HG03064 (cell line): Measurements from ENCODE around the gene TRIOBP.
"Not testable (repeated sequence)": the region's sequence is repeated elsewhere in the genome, so short reads cannot be mapped to it uniquely, and the experiment has no call there.

Source experiments
- ATAC-seq: cut with Tn5 transposase; IDR thresholded peaks from one replicate; pipeline ENCODE4 v1.9.1; 2021; ENCODE audit warnings: low read depth; ENCODE audit not compliant: unreplicated experiment

Gene TRIOBP

GRCh38 chr22:37771702-37772427 is 75.0 kb downstream of the TRIOBP start:
- no peak for ATAC-seq

DNA sequence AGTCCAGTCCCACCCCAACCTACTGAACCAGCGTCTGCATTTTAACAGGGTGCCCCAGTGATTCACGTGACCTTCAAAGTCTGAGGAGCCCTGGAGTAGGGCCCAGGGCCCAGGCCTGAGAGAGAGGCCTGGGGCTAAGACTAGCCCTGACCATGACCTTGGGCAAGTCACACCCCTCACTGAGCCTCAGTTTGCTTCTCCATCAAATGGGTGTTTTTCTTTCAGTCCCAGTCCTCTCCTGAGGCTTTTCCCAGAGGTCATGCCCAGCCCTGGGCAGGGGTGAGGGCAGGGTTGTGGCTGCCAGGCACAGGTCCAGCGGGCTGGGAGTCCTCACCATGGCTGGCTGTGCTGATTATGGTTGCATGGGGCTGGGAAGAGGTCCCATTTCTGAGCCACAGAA is 77.9 kb downstream of the TRIOBP start:
- ATAC-seq: no peak

DNA sequence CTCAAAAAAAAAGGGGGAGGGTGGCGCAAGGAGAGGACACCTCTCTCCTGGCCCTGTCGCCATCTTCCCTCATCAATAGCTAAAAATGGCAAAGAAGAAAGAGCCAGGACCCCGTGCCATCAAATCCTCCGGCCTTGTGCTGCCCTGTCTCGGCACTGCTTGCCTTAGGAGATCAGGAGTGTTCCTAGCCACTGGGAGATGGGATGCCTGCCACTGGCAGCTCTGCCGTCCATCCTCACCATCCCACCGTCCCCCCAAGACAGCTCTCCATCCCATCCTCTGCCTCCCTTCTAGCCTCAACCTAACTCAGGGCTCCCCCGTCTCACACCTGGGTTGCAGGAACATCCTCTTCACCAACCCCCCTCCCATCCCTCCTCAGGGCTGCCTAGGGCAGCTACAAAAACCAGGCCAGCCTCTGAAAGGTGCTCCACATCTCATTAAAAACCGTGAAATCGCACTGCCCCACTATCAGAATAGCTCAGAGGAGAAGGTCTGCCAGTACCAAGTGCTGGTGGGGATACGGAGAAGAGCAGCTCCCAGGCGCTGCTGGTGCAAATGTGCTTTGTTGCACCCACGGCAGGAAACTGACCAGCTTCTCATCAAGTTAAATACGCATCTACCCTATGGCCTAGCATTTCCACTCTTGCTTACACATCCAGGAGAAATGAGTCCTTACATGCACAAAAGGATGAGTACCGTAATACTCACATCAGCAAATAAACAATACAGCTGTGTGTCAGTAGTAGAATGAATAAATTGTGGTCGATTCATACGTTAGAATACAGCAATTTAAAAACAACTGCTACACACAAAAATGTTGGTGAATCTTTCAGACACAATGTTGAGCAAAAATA is 79.2 kb downstream of the TRIOBP start:
- no peak for ATAC-seq

GRCh38 chr22:37776639-37777005 is 79.8 kb downstream of the TRIOBP start:
- ATAC-seq: no peak

DNA sequence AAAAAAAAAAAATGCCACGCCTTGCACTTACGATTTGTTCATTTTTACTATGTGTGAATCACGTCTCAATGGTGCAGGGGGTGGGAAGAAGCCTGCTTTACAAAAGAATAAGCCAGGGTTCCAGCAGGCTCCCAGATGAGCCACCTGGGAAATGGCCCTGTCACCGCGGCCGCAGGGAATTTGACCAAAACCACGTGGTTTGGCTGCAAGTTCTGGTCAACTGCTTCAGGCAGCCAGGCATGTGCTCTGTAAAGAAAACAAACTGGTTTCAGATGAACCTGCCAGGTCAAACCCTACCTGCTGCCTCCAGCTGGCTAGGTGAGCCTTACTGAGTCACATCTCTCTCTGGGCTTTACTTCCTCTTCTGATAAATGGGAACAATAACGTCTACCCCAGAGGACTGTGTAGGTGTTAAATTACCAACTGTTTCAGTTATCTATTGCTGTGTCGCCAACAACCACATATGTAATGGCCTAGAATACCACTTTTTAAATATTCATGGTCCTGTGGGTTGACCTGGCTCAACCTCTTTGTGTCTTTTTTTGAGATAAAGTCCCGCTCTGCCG is 80.4 kb downstream of the TRIOBP start:
- ATAC-seq: no peak

DNA sequence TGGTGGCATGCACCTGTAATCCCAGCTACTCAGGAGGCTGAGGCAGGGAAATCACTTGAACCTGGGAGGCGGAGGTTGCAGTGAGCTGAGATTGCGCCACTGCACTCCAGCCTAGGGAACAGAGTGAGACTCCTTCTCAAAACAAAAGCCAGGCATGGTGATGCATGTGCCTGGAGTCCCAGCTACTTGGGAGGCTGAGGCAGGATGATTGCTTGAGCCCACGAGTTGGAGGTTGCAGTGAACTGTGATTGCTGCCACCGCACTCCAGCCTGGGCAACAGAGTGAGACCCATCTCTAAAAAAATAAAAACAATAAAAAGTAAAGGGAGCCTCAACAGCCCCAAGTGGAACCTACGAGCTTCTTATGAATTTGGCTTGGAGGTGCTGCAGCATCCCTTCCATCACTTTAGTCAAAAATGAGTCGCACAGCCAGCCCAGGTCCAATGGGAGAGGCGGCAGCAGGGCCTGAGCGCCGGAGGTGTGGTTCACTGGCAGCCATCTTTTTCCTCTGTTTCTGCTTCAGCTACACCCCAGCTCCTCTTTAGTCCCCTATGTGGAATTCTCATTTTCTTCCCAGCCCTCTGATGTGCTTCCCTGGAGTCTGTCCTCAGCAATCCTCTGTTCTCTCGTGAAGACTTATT is 81.6 kb downstream of the TRIOBP start:
- ATAC-seq: no peak

DNA sequence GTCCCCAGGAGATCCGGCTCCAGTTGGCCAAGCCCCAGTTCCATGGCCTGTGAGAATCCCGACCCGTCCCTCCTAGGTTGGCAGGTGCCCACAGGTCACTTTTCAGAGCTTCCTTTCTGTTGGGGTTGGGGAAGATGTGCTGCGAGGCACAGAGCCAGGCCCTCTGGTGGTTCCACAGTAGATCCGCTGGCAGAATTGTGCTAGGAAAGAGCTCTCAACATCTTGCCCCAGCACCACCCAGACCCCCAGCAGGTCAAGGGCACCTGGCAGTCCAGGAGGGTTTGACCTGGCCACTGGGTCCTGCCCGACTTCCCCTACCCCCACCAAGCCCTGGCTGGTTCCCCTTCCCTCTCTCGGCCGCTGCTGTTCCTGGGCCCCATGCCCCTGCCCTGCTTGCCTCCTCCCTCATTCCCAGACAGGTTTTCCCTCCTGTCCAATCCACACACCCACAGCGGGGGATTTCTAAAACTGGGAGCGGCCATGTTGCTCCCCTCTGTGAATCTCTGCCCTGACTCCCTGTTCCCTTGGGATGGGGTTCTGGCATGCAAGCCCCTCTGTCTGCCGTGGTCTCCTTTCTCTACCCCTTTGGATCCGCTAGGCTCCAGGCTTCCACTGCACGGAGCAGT is 84.7 kb downstream of the TRIOBP start:
- ATAC-seq: no peak

GRCh38 chr22:37782340-37783168 is 85.7 kb downstream of the TRIOBP start:
- no peak for ATAC-seq

- ATAC-seq: no peak
Measured at GRCh38 chr22:37784829-37785495, 88.1 kb downstream of the TRIOBP start.

GRCh38 chr22:37790234-37790633 is 93.4 kb downstream of the TRIOBP start:
- ATAC-seq: no peak

GRCh38 chr22:37792494-37792893 is 95.6 kb downstream of the TRIOBP start:
- no peak for ATAC-seq

DNA sequence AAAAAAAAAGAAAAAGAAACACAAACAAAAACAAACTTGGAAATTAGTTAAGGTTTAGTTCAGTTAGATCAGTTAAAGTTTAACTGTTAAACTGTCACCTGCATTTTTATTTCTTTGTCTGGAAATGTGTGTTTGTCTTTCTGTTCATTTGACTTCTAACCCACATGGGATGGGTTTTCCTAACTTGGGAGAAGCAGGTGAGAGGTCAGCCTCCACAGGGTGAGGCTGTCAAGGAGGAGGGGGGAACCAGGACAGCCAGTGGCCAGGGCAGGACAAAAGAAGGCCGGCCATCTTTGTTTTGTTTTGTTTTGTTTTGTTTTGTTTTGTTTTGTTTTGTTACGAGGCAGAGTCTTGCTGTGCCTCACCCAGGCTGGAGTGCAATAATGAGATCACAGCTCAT is 97.5 kb downstream of the TRIOBP start:
- ATAC-seq: no peak

- no peak for ATAC-seq
Measured at GRCh38 chr22:37796079-37796478, 99.2 kb downstream of the TRIOBP start.

DNA sequence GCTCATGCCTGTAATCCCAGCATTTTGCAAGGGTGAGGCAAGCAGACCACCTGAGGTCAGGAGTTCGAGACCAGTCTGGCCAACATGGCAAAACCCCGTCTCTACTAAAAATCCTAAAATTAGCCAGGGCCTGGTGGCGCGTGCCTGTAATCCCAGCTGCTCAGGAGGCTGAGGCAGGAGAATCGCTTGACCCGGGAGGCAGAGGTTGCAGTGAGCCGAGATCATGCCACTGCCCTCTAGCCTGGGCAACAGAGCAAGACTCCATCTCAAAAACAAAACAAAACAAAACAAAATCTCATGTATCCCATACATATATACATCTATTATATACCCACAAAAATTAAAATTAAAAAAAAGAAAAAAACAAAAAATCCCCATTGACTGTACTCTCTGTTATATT is 100.4 kb downstream of the TRIOBP start:
- ATAC-seq: not testable (repeated sequence)

- ATAC-seq: no peak
Measured at GRCh38 chr22:37797874-37798500, 101.1 kb downstream of the TRIOBP start.

GRCh38 chr22:37799979-37800378 is 103.1 kb downstream of the TRIOBP start:
- not testable (repeated sequence) for ATAC-seq

- ATAC-seq: no peak
Measured at GRCh38 chr22:37801946-37802309, 105.1 kb downstream of the TRIOBP start.

DNA sequence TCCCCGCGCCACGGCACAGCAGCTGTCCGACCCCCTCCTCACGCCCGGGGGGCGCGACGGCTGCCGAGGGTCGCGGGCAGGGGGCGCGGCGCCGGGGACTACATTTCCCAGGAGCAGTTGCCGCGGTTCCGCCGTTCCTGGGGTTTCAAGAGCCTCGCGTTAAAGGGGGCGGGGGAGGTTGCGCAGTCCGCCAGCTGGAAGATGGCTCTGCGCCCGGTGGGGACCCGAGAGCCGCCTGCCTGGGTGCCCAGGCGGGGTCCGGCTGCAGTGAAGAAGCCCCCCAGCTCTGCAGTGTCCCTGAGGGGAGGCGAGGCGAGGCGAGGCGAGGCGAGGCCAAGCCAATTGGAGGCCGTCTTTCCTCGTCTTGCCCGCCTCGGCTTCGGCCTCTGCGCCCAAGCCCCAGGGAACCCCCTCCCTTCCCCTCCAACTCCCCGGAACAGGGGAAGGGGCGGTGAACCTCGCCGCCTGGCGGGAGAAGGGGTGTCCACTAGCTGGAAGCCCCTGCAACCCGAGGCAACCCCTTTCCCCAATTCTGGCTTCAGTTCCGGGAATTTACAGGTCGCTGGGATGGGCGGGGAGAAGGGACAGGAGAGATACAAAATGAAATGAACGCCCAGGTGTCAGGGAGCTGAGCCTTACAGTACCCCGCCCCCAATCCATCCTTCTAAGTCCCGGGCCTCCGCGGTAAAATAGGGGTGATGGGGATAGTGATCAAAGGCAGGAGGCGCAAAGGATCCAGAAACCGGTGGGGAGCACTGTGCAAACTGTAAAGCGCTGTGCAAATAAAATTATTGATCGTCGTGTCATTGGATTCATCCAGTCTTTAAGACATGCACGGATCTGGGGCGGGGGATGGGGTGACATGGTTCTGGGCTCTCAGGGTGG is 105.7 kb downstream of the TRIOBP start:
- no peak for ATAC-seq
